ENCODE data around the gene CLK4.
"Not testable (repeated sequence)": the region's sequence is repeated elsewhere in the genome, so short reads cannot be mapped to it uniquely, and the experiment has no call there.

CLK4 gene

DNA sequence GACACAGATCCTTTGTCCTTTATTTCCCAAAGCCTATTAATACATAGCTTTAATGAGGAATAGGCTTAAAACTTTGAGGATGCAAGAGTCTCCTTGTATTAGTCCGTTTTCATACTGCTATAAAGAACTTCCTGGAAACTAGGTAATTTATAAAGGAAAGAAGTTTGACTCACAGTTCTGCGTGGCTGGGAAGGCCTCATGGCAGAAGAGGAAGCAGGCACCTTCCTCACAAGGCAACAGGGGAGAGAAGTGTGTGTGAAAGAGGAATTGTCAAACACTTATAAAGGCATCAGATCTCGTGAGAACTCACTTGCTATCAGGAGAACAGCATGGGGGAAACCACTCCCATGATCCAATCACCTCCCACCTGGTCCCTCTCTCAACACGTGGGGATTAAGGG, 5.4 kb upstream of the CLK4 start:
- DNase-seq, result no peak

DNA sequence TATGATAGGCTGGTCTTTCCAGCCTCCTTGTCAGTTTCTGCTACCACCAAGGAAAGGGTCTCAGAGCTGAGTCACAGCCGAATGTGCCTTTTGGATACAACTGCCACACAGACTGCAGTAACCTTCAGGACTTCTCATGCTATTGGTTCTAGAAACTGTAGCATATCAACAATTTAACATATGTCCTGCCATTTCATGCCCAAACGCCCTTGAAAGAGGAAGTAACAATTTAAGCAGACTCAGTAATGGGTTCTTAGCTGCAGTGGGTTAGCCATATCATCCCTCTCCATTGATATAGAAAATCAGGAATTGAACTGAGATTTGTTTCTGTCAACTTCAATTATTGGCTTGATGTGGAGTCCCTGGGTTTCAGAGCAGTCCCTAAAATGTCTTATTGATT, 4.1 kb upstream of the CLK4 start:
- DNase-seq, result no peak

DNA sequence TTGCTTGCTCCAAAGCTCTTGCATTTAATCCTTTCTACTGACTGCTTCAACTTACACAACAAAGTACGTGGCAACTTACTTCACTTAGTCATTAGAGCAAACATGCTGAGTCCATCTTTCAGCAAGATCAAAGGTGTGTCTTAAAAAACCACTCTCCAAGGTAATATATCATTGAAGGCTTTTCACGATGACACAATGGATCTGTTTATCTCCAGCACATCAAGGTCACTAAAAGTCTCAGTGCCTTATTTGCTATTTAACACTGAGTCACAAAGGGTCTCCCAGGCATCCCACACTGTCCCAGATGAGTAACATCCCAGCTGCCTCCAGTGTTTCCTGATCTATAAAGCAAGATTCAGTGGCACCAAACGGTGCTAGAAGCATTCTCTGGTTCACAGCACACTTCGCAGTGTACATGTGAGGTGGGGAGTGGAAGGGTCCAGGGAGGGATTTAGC, 3.7 kb upstream of the CLK4 start:
- no peak for DNase-seq

DNA sequence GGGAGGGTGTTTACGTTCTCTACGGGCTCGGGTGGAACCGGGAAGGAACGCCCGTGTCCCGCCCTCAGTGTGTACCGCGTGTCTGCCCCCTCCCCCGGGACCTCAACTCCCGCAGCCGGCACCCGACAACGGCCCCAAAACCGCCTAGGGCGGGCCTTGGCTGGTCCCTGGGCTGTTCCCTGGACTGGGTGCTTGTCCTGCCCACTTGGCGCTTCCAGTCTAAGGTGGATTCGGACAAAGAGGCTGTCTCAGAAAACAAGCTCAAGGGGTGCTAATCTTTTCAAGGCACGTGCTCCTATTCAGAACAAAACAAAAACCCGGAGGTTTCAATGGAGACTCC, 379 bp upstream of the CLK4 start:
- DNase-seq, result no peak

DNA sequence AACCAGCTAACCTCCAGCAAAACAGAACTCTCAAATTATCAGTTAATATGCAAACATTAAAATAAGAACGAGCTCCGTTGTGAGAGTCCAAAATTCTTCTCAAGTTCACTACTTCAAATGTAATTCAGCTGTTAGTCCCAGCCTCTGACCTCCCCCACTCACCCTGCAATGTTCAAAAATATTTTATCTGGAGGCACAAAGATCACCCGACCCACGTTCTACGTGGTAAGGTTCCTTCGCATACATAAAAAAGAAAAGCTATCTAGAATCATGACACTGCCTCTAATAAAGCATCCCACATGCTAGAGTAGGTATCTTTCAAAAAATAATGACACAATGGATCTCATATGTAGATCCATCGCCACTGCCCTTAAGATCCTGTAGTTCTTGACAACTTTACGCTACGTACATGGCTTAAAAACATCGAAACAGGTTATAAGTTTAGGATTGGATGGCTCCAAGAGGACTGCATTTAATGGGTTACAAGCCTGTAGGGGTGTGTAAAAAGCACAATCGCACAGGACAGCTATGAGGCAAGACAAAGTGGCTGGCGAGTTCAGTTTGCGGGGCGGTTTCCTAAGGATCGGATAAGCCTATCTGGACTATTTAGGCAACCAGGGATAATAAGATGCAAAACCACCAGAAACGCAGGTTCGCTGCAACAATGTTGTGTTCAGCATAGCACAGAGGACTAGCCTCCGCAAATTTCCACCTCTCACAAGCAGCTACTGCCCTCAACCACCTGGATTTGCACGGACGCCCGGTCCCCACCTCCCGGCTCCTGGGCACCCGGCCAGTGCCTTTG, 969 bp downstream of the CLK4 start:
- DNase-seq, result peak; percentile 6

DNA sequence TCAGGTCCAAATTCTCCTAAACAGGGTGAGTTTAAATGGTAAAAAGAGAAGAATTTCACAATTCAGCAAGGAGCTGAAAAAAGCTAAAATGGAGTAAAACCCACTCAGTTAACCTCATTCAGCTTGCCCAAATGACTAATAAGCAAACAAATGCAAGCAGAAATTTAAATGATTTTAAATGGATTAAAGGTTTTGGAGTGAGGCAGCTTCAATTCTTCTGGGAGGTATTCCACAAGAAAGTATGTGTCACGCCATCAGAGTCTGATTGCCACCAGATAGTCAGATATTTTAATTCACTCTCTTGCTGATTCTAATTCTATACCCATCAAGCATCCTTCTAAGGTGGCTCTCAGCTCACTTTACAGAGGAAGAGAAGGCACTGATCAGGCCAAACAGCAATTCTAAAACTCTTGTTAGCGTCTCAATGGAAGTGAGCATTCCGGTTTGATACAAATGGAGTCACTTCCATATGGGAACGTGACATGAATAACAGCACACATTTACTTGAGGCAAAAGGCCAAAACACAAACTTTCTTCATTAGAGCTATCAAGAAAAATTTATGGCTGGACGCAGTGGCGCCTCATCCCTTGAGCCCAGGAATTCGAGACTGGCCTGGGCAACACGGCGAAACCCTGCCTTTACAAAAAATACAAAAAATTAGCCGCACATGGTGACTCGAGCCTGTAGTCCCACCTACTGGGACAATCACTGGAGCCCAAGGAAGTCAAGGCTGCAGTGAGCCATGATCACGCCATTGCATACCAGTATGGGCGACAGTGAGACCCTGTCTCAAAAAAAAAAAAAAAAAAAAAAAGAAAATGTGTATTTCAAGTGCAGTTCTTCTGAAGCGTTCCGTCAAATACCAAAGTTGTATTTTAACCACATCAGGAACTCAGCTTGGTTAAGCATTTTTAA, 2.0 kb downstream of the CLK4 start:
- DNase-seq, result no peak

DNA sequence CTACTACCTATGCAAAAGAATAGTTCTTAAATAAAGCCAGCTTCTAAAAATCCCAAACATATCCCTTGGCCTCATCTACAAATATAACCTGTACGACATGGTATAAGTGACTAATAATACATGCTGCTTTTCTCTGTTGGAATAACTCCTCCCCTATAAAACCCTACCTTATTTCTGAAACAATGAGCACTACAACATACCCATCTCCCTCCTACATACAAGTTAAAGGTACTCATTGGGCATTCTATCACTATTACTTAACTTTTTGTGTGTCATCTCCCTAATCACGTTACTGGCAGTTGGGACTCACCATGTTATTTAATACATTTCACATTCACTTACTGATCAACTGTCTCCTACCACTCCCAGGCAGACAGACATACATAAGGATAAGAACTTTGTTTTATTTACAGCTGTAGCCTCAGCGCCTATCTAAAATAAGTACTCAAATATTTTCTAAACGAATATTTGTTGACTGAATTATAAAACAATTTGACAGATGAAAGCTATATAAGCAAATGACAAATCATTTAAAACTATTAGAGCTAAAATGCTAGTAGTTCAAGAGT, 4.1 kb downstream of the CLK4 start:
- DNase-seq, result no peak

DNA sequence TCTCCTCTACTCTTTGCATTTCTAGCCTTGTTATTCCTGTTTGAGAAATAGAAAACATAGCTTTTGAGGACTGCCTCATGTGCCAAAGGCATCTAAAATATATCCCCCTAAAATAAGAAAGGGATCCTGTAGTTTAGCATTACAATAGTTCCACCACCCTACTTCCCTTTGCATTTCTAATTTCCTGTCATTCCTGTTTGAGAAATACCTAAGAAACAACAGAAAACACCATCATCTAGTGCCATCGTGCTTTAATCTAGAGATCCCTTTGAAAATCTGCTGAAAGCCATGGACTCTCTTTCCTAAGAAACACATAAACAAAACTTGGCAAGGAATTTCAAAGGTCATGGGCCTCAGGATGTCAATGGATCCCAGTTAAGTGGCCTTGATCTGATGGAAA, 7.5 kb downstream of the CLK4 start:
- no peak for DNase-seq

DNA sequence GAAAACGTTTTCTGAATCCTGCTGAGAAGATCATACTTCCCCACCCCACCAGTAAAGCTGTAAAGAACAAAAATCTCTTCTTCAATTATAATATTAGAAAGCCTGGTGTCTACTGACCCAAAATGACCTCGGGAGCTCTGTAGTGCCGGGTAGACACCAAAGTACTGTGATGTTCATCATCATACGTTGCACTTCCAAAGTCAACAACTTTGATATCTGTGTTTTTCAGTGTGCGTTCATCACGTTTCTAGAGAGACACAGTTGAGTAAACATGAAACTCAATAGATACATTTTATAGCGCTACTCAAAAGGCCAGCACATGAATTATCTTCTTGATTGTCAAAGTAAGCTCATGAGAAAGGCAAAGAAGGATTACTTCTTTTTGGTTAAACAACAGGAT, 14.6 kb downstream of the CLK4 start:
- DNase-seq, result no peak

DNA sequence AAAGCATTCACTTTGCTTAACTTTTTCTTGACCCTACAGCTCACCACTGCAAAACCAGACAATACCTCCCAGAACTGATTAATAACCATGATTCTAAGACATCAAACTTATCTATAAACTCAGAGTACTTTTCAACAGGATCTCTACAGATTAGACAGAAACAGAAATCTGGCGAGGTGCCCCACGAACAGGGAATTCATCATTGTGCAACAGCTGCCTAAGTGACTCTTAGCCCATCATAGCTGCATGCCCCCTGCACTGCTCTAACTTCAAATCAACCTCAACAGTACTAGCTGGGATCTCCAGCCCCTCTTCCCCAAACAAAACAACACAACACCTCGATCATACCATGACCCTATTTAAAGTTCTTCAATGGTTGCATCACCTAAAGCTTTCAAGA, 20.6 kb downstream of the CLK4 start:
- DNase-seq, result no peak

DNA sequence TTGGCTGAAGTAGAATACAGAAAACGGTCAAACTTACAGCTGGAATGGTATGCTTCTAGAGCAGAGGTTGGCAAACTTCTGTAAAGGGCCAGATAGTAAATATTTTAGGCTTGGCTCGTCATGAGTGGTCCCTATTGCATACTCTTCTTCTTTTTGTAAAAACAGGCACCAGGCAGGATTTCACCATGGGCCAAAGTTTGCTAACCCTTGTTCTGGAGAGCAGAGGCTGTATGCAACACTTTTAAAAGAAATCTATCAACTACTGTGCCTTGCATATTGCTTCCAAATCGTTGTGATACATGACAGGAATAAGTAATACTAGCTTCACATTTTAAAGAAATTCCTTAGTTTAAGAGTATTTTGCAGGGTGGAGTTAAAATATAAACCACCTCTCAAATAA, 21.1 kb downstream of the CLK4 start:
- no peak for DNase-seq

DNA sequence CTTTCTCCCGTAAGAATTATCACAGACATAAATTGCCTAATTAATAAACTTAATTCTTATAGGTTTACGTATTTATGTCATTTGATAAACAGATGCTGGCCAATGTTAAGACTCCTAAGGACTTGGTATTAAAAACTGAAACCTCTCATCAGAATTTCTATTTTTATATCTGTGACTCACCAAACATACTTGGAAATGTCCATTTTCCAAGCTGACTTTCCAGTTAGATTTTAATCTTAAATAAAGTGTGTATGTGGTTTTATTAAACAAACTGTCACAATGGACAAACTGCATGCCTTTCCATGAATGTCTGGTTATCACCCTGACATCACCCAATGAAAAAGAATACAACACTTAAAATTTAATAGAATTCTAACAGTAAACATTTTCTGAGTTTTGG, 24.1 kb downstream of the CLK4 start:
- DNase-seq, result no peak

DNA sequence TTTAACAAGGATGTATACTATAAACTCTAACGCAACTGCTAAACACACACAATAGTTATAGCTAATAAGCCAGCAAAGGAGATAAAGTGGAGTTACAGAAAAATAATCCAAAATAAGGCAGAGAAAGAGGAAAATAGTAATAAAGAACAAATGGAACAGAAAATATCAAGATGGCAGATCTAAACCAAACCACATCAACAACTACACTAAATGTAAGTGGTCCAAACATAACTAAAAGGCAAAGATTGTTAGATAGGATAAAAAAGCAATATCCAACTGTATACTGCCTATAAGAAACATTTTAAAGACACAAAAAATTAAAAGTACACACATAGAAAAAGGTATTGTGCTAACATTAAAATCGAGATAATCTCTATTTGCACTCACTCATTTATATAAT, 31.1 kb downstream of the CLK4 start:
- no peak for DNase-seq

DNA sequence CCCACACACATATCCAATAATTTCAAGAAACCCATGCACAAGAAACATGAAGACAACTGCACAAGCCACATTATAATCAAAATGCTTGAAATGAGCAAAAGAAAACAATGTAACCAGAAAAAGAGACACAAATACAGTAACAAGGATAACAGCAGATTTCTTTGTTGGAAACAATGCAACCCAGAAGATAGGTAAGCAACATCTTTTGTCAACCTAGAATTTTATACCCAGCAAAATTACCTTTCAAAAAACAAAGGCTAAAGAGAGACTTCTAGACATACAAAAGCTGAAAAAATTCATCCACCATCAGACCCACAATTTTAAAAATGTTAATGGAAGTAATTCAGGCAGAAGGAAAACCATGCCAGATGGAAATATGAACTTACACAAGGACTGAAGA, 31.7 kb downstream of the CLK4 start:
- DNase-seq, result no peak

DNA sequence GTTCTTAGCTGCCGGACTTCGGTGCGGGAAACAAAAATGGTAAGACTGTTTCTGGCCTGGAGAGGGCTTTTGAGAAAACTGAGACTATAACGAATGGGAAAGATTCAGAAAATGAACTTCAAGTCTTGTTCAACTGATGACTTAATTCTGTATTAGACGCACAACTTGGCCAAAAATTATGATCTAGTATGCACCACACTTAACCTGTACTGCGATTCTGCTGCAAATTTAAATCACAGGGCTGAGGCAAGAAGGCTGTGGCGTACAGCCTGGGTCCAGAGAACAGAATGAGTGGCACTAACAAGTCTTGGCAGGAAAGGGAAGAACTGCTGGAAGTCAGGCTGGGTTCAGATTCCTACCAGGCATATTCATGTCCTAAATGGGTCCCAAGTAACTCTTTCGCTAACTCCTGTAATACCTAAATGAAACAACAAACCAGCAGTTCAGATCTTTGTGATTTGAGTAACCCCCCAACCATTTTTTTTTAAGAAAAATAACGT, 35.9 kb downstream of the CLK4 start:
- no peak for DNase-seq

DNA sequence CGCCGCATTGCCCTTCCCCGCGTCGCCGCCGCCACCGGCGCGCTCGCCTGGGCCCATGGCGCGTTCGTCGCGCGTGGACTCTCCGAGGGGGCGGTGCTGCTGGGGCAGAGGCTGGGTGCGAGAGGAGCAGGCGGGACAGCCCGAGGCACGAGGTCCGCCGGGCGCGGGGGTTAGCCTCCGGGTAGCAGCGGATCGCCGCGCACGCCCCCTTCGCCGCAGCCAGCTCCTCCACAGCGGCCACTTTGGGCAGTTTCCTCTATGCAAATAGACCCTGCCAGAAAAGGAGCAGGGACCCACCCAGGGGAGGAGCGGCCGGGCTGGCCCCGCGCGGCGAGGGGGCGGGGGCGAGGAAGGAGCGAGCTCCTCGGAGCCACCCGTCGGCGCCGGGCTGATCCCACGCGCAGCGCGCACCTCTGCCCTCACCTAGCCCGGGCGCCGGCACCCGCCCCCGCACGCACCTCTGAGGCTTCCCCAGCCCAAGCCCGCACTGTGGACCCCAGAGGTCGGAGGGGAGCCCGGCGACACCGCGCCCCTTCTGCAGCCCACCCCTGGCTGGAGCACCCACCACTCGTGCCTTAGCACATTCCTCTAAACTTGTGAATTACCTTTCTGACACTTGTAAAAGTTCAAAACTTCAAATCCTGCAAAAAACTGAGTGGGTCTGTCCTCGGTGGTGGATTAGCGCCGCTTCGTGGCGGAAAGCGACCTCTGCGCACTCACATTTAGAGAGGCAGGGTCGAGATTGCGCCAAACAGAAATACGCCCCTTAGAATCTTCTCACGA, 36.5 kb downstream of the CLK4 start, which contains the start of gene COL23A1:
Gene COL23A1 (minus strand): TSS at position 253 of the 783 bp plus-strand sequence.
- DNase-seq, result peak; percentile 6

DNA sequence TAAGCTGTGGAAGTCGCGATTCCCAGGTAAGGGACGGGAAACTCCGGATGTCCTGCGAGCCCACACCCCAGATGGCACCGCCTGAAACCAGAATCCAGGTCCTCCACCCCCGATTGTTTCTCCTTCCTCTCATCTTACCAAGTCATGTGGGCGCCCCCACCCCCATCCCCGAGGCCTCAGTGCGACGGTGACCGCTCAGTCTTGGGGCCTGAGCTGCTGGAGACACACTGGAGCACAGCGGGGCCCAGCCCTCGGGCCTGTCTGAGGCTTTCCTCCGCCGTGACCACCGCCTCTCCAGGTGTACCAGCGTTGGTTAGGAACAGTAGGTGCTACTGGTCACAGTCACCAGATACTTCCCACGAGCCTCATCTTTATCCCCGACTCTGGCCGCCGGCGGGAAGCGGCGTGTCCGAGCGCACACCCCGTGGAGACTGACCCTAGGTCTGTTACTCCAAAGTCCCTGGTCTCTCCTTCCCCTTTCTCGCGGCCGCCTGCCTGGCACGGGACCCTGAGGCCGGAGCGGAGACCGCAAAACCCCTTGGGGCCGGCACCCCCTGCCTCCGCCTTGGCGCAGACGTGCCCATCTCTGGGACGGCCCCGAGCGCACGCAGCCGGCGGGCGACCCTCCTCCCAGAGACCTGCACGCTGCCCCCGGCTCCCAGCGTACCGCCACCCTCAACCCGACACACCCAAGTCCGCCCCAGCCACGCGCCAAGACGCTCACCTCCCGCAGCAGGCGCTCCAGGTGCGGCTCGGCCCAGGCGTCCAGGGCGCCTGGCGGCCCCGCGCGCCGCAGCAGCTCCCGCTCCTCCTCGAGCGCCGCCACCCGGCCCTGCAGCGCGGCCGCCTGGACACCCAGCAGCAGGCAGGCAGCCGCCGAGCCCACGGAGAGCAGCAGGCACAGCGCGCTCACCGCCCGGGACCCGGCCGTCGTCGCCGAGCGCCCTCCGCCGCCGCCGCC, 37.4 kb downstream of the CLK4 start:
- DNase-seq, result peak; percentile 1

DNA sequence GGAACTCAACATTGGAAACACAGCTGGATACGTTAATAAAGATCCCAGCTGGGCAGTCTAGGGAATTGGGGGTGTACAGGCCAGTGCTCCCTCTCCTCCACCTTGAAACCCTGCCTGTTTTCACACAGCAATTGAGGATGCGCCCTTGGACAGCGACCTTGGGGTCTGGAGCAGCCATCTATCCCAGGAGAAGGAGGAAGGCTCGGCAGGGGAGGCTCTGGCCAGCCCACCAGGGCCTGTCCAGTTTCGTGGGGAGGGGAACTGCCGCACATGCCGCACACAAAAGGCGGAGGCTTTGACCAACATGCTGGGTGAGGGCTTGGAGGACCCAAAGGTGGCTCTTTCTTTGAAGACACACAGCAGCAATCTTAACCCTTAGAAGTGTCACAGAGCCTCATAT, 38.1 kb downstream of the CLK4 start:
- DNase-seq, result no peak

DNA sequence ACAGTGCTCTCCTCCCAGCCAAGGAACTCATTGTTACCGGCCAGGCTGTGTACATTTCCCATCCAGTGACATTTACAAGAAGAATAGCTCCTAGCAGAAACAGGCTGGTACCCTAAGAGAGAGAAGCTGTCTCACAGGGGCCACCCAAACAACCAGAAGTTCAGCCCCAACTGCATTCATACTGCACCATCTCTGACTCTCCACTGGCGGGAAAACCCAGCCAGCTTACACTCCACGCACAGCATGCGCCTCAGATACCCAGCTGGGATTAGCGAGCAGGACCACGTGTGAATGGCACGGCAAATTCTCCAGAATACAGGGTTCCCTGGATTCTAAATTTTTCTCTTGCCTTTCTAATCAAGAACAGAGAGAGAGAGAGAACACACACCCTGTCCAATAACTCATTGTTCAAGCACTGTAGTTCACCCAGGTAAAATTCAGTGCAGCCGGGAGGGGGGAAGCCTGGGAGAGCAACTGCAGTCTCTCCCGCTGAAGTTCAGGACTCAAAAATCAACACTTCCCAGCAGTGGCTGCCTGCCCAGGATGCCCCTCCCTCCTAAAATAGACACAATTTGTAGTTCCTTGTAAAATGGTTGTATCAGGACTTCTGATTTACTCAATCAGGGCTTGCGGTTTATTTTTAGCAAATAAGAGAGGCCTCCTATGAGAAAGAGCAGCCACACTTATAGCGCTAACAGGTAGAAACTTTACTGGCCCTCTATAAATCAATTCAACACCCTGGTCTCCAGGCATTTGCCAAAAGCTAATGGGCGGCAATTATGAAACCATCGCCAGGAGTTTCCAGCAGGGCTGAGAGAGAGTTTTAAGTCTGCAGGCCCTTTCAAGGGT, 38.9 kb downstream of the CLK4 start:
- DNase-seq, result no peak

DNA sequence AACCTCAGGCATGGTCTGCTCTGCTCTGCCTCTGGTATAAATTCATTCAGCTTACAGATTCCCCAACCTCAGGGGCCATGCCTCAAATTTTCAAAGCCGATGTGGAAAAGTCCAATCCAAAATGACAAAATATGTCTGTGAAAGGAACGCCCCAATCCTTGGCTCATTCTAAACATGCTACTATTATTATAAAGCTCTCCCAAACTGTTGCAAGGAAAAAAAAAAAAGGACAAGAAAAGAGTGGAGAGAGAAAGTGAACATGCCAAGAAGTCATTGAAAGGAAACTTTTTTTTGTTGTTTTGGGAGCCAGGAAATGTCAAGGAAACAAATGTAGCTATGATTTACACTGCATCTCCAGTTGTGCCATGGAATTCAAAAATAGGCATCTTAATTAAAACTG, 40.5 kb downstream of the CLK4 start:
- DNase-seq, result no peak

DNA sequence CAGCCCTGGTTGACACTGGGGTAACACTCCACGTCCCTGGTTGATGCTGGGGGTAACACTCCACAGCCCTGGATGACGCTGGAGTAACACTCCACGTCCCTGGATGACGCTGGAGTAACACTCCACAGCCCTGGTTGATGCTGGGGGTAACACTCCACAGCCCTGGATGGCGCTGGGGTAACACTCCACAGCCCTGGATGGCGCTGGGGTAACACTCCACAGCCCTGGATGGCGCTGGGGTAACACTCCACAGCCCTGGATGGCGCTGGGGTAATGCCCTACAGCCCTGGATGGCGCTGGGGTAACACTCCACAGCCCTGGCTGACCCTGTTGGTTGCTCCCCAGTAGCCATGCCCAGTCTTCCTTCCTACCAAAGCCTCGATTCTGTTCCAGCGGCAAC, 41.4 kb downstream of the CLK4 start:
- DNase-seq, result not testable (repeated sequence)
